Endothelial cell of umbilical vein (primary cell): ENCODE results near the gene FYN. TPM values are rescaled to one million over a fixed set of nuclear protein-coding genes. Genes with fewer than 3 reads are reported as not detected.

Experiments
- BruUV-seq: library from RNA; stranded (reverse); fragments of 400-500 nt; replicated peaks from 2 replicates; lab custom pipeline; 2021; lab: Mats Ljungman, UMichigan
- CTCF ChIA-PET: fragments of 300-600, 350-600 bp; sonication (Branson Sonifier 250); formaldehyde crosslinking; loops from one replicate; lab custom pipeline; 2021; ENCODE audit warnings: antibody characterized with exemption, inconsistent platforms; lab: Charles Lee
- POLR2A ChIA-PET: fragments of 300-600, 350-600 bp; sonication (Branson Sonifier 250); formaldehyde crosslinking; loops from one replicate; lab custom pipeline; 2021; ENCODE audit warnings: antibody characterized with exemption, inconsistent platforms; lab: Charles Lee
- DNase-seq: peaks from one replicate; pipeline ENCODE4 v3.0.0-alpha.2; 2011; ENCODE audit warnings: low read depth, low spot score
- FAIRE-seq: peaks from 2 replicates; lab custom pipeline; 2011; peaks lifted over from hg19 to GRCh38; lab: Jason Lieb, UNC
- H2AFZ ChIP-seq: 2 replicates; pipeline ENCODE4 v1.6.0; 2012; ENCODE audit warnings: low read depth, low read length, control low read depth, inconsistent platforms
- H3K27ac ChIP-seq: 2 replicates; pipeline ENCODE4 v1.5.1; 2011; ENCODE audit warnings: low read depth, mild to moderate bottlenecking, control low read depth, low read length, moderate library complexity; ENCODE audit not compliant: insufficient read depth
- H3K27me3 ChIP-seq, 2 experiments: 2 replicates each; pipeline versions ENCODE4 v1.6.0 to v1.6.1; 2011; ENCODE audit warnings: low read length in 2 of 2, mixed read lengths in 1 of 2; ENCODE audit not compliant: control insufficient read depth in 2 of 2, insufficient read depth in 2 of 2
- H3K36me3 ChIP-seq, 2 experiments: 2 replicates in 1 of 2; 3 replicates in 1 of 2; pipeline ENCODE4 v1.5.1; 2011; ENCODE audit warnings: low read length in 2 of 2, mild to moderate bottlenecking in 1 of 2, moderate library complexity in 1 of 2; ENCODE audit not compliant: control insufficient read depth in 2 of 2, insufficient read depth in 2 of 2; ENCODE audit errors: extremely low read depth in 1 of 2
- H3K4me1 ChIP-seq: 3 replicates; pipeline ENCODE4 v1.5.1; 2011; ENCODE audit warnings: mild to moderate bottlenecking, low read length; ENCODE audit not compliant: control insufficient read depth, insufficient read depth; ENCODE audit errors: extremely low read depth
- H3K4me2 ChIP-seq: 2 replicates; pipeline ENCODE4 v1.6.1; 2011; ENCODE audit warnings: low read length, control low read depth, mixed read lengths; ENCODE audit not compliant: insufficient read depth
- H3K4me3 ChIP-seq, 3 experiments: fragments of 200-600 bp in 1 of 3; sonication (generic), shearing (Covaris generic) in 1 of 3; replicated peaks in 1 of 3; 2 replicates each; pipeline ENCODE4 v1.5.1; 2011 to 2016; ENCODE audit warnings: control low read depth in 3 of 3, low read length in 3 of 3, mild to moderate bottlenecking in 2 of 3, inconsistent platforms in 1 of 3, low read depth in 1 of 3, moderate library complexity in 1 of 3; ENCODE audit not compliant: insufficient read depth in 1 of 3
- H3K79me2 ChIP-seq: 2 replicates; pipeline ENCODE4 v1.6.0; 2012; ENCODE audit warnings: low read length, inconsistent platforms; ENCODE audit not compliant: control insufficient read depth, insufficient read depth
- H3K9ac ChIP-seq: replicated peaks from 2 replicates; pipeline ENCODE3; 2011; ENCODE audit warnings: low read length, control low read depth; ENCODE audit not compliant: insufficient read depth; ENCODE audit errors: extremely low read depth
- H3K9me1 ChIP-seq: replicated peaks from 3 replicates; pipeline ENCODE4 v1.6.0; 2011; ENCODE audit warnings: mild to moderate bottlenecking, low read length; ENCODE audit not compliant: control insufficient read depth, insufficient read depth; ENCODE audit errors: extremely low read depth
- H3K9me3 ChIP-seq: replicated peaks from 2 replicates; pipeline ENCODE4 v1.5.1; 2012; ENCODE audit warnings: low read length, inconsistent platforms; ENCODE audit not compliant: control insufficient read depth, insufficient read depth
- H4K20me1 ChIP-seq: replicated peaks from 2 replicates; pipeline ENCODE3; 2011; ENCODE audit warnings: mild to moderate bottlenecking, low read length; ENCODE audit not compliant: control insufficient read depth, insufficient read depth; ENCODE audit errors: extremely low read depth
- EZH2 ChIP-seq: IDR thresholded peaks from 2 replicates; pipeline ENCODE4 v1.6.1; 2012; ENCODE audit warnings: borderline replicate concordance, low read depth, mild to moderate bottlenecking, moderate library complexity, low read length, inconsistent platforms; ENCODE audit not compliant: severe bottlenecking
- FOS ChIP-seq: IDR thresholded peaks from 2 replicates; pipeline ENCODE4 v1.6.1; 2011; ENCODE audit warnings: mild to moderate bottlenecking, low read length, moderate library complexity, borderline replicate concordance; ENCODE audit not compliant: insufficient read depth
- GATA2 ChIP-seq: IDR thresholded peaks from 2 replicates; pipeline ENCODE4 v1.7.0; 2011; ENCODE audit warnings: low read depth, mild to moderate bottlenecking, moderate library complexity, mixed read lengths, low read length; ENCODE audit not compliant: insufficient read length, insufficient read depth
- JUN ChIP-seq: IDR thresholded peaks from 2 replicates; pipeline ENCODE4 v1.6.1; 2011; ENCODE audit warnings: borderline replicate concordance, low read depth; ENCODE audit not compliant: insufficient read length, insufficient read depth
- MYC ChIP-seq: IDR thresholded peaks from one replicate; pipeline ENCODE4 v1.6.1; 2011; ENCODE audit warnings: mild to moderate bottlenecking, low read depth, low read length
- POLR2A ChIP-seq: IDR thresholded peaks from 2 replicates; pipeline ENCODE4 v1.6.1; 2012; ENCODE audit warnings: low read depth, mild to moderate bottlenecking, control low read depth, low read length
- POLR2AphosphoS5 ChIP-seq: IDR thresholded peaks from 2 replicates; pipeline ENCODE4 v1.6.1; 2012; ENCODE audit warnings: low read depth, mild to moderate bottlenecking, control low read depth, low read length, moderate library complexity; ENCODE audit not compliant: insufficient read depth
- dilution Hi-C: fragments of 300-500 bp; cut with MboI; formaldehyde crosslinking; loops from one replicate; pipeline ENCODE4 v1.15.0; 2019; ENCODE audit warnings: low sequenced_read_pairs; ENCODE audit not compliant: extremely low pct_ligation_motif_present
- intact Hi-C: fragments of 100-400 bp; cut with micrococcal nuclease; formaldehyde crosslinking; loops from one replicate; pipeline ENCODE4 v1.10.0; 2022
- polyA plus RNA-seq, 4 experiments: library from polyadenylated mRNA; depleted of rRNA in 3 of 4; stranded (reverse) in 3 of 4; unstranded in 1 of 4; fragments of >200 nt; gene quantifications; 2 replicates each; pipeline versions ENCODE4 v1.2.1 to v1.2.3, GENCODE V29; 2011 to 2012; ENCODE audit warnings: missing spikeins in 1 of 4
- total RNA-seq: library from RNA; stranded (reverse); gene quantifications from 2 replicates; pipeline ENCODE4 v1.2.3, GENCODE V29; 2021
- TF ChIP-seq, protein P1 (sequence below): IDR thresholded peaks from 2 replicates; pipeline ENCODE4 v1.6.1; 2011; ENCODE audit not compliant: insufficient read depth, insufficient read length
- TF ChIP-seq, protein P2 (sequence below), 2 donors: IDR thresholded peaks; 1 replicate in 1 of 2; 2 replicates in 1 of 2; pipeline ENCODE4 v1.5.1; 2011; ENCODE audit warnings: low read length in 2 of 2, mild to moderate bottlenecking in 2 of 2, moderate library complexity in 2 of 2, control low read depth in 1 of 2, inconsistent platforms in 1 of 2, low read depth in 1 of 2; ENCODE audit not compliant: insufficient read depth in 1 of 2; ENCODE audit errors: extremely low read depth in 1 of 2

FYN gene
- total and polyA plus RNA-seq, 2 donors (not counting 3 experiments of a cell fraction or from before 2014, with no cell fraction given): 69.0 to 143 TPM

DNA sequence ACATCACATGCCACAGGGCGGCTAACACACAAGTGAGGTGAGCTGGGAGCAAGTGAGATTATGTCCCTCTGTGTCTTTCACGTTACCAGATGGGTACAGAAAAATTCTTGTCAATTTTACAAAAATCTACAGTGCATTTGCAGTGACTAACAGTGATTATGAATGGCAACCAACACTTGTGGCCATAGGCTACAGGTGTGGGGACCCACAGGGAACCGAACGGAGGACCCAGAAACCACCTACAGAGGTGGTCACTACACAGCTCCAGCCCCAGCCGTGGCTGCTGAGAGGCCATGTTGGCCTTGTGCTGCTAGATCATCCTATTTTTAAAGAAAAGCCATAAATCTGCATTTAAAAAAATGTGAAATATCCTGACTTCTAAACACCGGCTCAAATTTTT lies 50.2 kb downstream of the FYN start:
- no TSS peak for BruUV-seq
- Histone ChIP-seq H3K9me3 (no peaks in the 10 kb centered on the region), H3K9ac (peak overlapping the region; percentile 67), H3K9me1 (no peaks in the 10 kb centered on the region), H3K36me3 (no peaks in the 10 kb centered on the region), H3K4me1 (peaks cover 25% of the 10 kb centered on the region), H3K27ac (peak overlapping the region; percentile 81), H4K20me1 (no peaks in the 10 kb centered on the region), H3K79me2 (peaks cover 19% of the 10 kb centered on the region), H3K27me3 (no peaks in the 10 kb centered on the region), H2AFZ (no peak overlapping the region), H3K4me2 (peak overlapping the region; percentile 94), H3K4me3 (peak overlapping the region in 1 of 3 experiments; percentile 58)
- ChIA-PET POLR2A (no interaction called here), CTCF (interaction anchor here (1.0 to 2.3 kb wide), 7 partner anchors 9 to 60 kb away, joined by 3 to 11 read pairs (median 4); no protein-coding TSS in a partner anchor)
- intact Hi-C loops (no loop called here), dilution Hi-C loops (no loop called here)
- no peak for DNase-seq
- no peak for TF ChIP-seq POLR2A
- no peak for TF ChIP-seq JUN
- no peak for TF ChIP-seq GATA2
- no peak for TF ChIP-seq FOS
- TF ChIP-seq, protein P1, sequence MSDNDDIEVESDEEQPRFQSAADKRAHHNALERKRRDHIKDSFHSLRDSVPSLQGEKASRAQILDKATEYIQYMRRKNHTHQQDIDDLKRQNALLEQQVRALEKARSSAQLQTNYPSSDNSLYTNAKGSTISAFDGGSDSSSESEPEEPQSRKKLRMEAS: no peak
- no peak for TF ChIP-seq MYC
- no peak for TF ChIP-seq EZH2
- no peak for TF ChIP-seq POLR2AphosphoS5
- TF ChIP-seq, protein P2, sequence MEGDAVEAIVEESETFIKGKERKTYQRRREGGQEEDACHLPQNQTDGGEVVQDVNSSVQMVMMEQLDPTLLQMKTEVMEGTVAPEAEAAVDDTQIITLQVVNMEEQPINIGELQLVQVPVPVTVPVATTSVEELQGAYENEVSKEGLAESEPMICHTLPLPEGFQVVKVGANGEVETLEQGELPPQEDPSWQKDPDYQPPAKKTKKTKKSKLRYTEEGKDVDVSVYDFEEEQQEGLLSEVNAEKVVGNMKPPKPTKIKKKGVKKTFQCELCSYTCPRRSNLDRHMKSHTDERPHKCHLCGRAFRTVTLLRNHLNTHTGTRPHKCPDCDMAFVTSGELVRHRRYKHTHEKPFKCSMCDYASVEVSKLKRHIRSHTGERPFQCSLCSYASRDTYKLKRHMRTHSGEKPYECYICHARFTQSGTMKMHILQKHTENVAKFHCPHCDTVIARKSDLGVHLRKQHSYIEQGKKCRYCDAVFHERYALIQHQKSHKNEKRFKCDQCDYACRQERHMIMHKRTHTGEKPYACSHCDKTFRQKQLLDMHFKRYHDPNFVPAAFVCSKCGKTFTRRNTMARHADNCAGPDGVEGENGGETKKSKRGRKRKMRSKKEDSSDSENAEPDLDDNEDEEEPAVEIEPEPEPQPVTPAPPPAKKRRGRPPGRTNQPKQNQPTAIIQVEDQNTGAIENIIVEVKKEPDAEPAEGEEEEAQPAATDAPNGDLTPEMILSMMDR (IDR thresholded peaks at IDR 0.05; ENCODE audit: extremely low read depth in 1 of 2, insufficient read depth in 1 of 2, low read depth in 1 of 2, low read length in 2 of 2): no peak
- FAIRE-seq: no peak
